Smooth muscle cell (in vitro differentiated cells): Measurements from ENCODE around the gene MACROH2A2. TPM values are rescaled to one million over a fixed set of nuclear protein-coding genes. Genes with fewer than 3 reads are reported as not detected.
"Not testable (repeated sequence)": the region's sequence is repeated elsewhere in the genome, so short reads cannot be mapped to it uniquely, and the experiment has no call there.

Experiments used
- DNase-seq: peaks from one replicate; lab custom pipeline; 2025; ENCODE audit not compliant: unreplicated experiment; lab: John Stamatoyannopoulos, UW
- H2AFZ ChIP-seq: fragments of 200-600 bp; sonication (generic); 2 replicates; pipeline ENCODE4 v1.6.0; 2016; ENCODE audit warnings: antibody characterized with exemption, low read depth, mild to moderate bottlenecking
- H3F3A ChIP-seq: fragments of 200-600 bp; sonication (generic); 2 replicates; pipeline ENCODE4 v1.6.0; 2017; ENCODE audit warnings: antibody characterized with exemption, low read depth
- H3K27ac ChIP-seq: fragments of 200-600 bp; sonication (generic); 2 replicates; pipeline ENCODE4 v1.5.1; 2016; ENCODE audit warnings: low read depth, mild to moderate bottlenecking
- H3K27me3 ChIP-seq: fragments of 200-600 bp; sonication (generic); 2 replicates; pipeline ENCODE4 v1.6.1; 2016; ENCODE audit warnings: low read depth, mild to moderate bottlenecking
- H3K36me3 ChIP-seq: fragments of 200-600 bp; sonication (generic); 2 replicates; pipeline ENCODE4 v1.5.1; 2016; ENCODE audit warnings: low read depth
- H3K4me1 ChIP-seq: fragments of 200-600 bp; sonication (generic); 2 replicates; pipeline ENCODE4 v1.5.1; 2016; ENCODE audit warnings: low read depth
- H3K4me2 ChIP-seq: fragments of 200-600 bp; sonication (generic); 2 replicates; pipeline ENCODE4 v1.6.0; 2016; ENCODE audit warnings: mild to moderate bottlenecking
- H3K4me3 ChIP-seq: fragments of 200-600 bp; sonication (generic); 2 replicates; pipeline ENCODE4 v1.5.1; 2016; ENCODE audit warnings: mild to moderate bottlenecking
- H3K79me2 ChIP-seq: fragments of 200-600 bp; sonication (generic); 2 replicates; pipeline ENCODE4 v1.6.0; 2016; ENCODE audit warnings: low read depth, mild to moderate bottlenecking
- H3K9ac ChIP-seq: fragments of 200-600 bp; sonication (generic); 2 replicates; pipeline ENCODE4 v1.6.0; 2016; ENCODE audit warnings: low read depth
- H3K9me3 ChIP-seq: fragments of 200-600 bp; sonication (generic); replicated peaks from 2 replicates; pipeline ENCODE4 v1.5.1; 2016; ENCODE audit warnings: low read depth
- H4K20me1 ChIP-seq: fragments of 200-600 bp; sonication (generic); 2 replicates; pipeline ENCODE4 v1.6.0; 2016; ENCODE audit warnings: low read depth
- WGBS: methylation state at CpG from one replicate; pipeline ENCODE4 v1.1.7; 2016; ENCODE audit warnings: low lambda C conversion rate; 5-methylcytosine and 5-hydroxymethylcytosine counted together
- polyA plus RNA-seq: library from polyadenylated mRNA; unstranded; fragments of >200 nt; fragmentation: Nextera tagmentation; extraction: Ambion mirVana; gene quantifications from 2 replicates; pipeline ENCODE4 v1.2.1, GENCODE V29; 2016
- total RNA-seq: library from RNA; depleted of rRNA; stranded (reverse); fragments of >200 nt; gene quantifications from 2 replicates; pipeline ENCODE4 v1.2.3, GENCODE V29; 2014
- TF ChIP-seq, protein P1 (sequence below): fragments of 200-600 bp; sonication (generic); IDR thresholded peaks from 2 replicates; pipeline ENCODE4 v1.5.1; 2017; ENCODE audit warnings: borderline replicate concordance, mild to moderate bottlenecking, antibody characterized with exemption; ENCODE audit not compliant: insufficient read depth, poor library complexity, severe bottlenecking

Gene MACROH2A2
- total and polyA plus RNA-seq, 2 experiments from 2014 or later: 13.4 to 14.0 TPM

- TF ChIP-seq, protein P1, sequence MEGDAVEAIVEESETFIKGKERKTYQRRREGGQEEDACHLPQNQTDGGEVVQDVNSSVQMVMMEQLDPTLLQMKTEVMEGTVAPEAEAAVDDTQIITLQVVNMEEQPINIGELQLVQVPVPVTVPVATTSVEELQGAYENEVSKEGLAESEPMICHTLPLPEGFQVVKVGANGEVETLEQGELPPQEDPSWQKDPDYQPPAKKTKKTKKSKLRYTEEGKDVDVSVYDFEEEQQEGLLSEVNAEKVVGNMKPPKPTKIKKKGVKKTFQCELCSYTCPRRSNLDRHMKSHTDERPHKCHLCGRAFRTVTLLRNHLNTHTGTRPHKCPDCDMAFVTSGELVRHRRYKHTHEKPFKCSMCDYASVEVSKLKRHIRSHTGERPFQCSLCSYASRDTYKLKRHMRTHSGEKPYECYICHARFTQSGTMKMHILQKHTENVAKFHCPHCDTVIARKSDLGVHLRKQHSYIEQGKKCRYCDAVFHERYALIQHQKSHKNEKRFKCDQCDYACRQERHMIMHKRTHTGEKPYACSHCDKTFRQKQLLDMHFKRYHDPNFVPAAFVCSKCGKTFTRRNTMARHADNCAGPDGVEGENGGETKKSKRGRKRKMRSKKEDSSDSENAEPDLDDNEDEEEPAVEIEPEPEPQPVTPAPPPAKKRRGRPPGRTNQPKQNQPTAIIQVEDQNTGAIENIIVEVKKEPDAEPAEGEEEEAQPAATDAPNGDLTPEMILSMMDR: no peak
- Histone ChIP-seq H3K27me3 (no peaks in the 10 kb centered on the region), H3K79me2 (no peaks in the 10 kb centered on the region), H3K36me3 (no peaks in the 10 kb centered on the region), H3K9ac (no peak overlapping the region), H3F3A (no peaks in the 10 kb centered on the region), H3K27ac (no peak overlapping the region), H4K20me1 (no peaks in the 10 kb centered on the region), H3K4me2 (no peak overlapping the region), H3K4me1 (no peaks in the 10 kb centered on the region), H3K9me3 (no peaks in the 10 kb centered on the region), H2AFZ (no peak overlapping the region), H3K4me3 (no peak overlapping the region)
- DNase-seq: no peak
- 92% methylated on average over 6 of the region's 6 CpGs for WGBS
Measured at GRCh38 chr10:70120417-70120816, 67.8 kb downstream of the MACROH2A2 start.

DNA sequence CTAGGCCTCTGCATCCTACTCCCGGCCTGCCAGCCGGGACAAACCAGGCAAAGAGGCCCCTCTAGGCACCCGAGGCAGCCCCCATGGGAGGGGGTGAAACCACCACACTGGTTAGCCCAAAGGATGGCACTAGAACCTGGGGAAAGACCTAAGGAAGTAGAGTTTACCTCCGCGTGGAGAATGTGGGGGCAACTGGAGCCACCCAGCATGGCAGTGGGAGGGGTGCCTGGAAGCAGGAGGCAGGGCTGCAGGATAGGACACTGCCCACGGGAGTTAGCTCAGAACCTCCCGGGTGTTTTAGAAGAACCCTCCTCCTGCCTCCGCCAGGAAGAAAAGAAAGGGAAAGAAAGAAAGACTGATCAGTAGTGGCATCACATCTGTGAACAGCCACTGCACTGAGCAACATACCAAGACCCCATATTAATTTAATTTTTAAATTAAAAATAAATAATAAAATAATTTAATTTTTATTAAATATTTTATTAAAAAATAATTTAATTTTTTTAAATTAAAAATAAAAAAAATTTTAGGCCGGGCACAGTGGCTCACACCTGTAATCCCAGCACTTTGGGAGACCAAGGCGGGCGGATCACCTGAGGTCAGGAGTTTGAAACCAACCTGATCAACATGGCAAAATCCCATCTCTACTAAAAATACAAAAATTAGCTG lies 68.8 kb downstream of the MACROH2A2 start:
- H3K4me3 ChIP-seq: no peak overlapping the region
- TF ChIP-seq, protein P1: no peak
- H3F3A ChIP-seq: no peaks in the 10 kb centered on the region
- 96% methylated on average over 11 of the region's 11 CpGs for WGBS
- H3K27ac ChIP-seq: no peak overlapping the region
- H3K4me1 ChIP-seq: no peaks in the 10 kb centered on the region
- no peaks in the 10 kb centered on the region for H3K36me3 ChIP-seq
- H2AFZ ChIP-seq: no peak overlapping the region
- H3K9me3 ChIP-seq: no peaks in the 10 kb centered on the region
- H3K4me2 ChIP-seq: no peak overlapping the region
- H3K79me2 ChIP-seq: no peaks in the 10 kb centered on the region
- no peak for DNase-seq
- H3K27me3 ChIP-seq: no peaks in the 10 kb centered on the region
- H3K9ac ChIP-seq: no peak overlapping the region
- H4K20me1 ChIP-seq: no peaks in the 10 kb centered on the region

DNA sequence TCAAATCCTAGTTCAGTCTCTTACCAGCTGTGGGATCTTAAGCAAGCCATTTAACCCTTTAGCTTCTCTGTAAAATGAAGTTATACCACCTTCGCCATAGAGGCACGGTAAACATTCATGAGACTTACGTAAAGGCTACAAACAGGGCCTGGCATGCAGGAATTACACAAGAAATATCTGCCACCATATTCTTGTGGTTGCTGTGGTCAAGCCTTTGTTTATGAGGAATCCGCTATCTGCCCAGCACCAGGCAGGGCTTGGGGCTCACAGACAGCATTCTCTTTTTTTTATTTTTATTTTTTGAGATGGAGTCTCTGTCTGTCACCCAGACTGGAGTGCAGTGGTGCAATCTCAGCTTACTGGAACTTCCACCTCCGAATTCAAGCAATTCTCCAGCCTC lies 70.1 kb downstream of the MACROH2A2 start:
- Histone ChIP-seq H3K27ac (no peak overlapping the region), H2AFZ (no peak overlapping the region), H3K36me3 (no peaks in the 10 kb centered on the region), H3K27me3 (no peaks in the 10 kb centered on the region), H4K20me1 (no peaks in the 10 kb centered on the region), H3F3A (no peaks in the 10 kb centered on the region), H3K79me2 (no peaks in the 10 kb centered on the region), H3K4me3 (no peak overlapping the region), H3K9ac (no peak overlapping the region), H3K9me3 (no peaks in the 10 kb centered on the region), H3K4me1 (no peaks in the 10 kb centered on the region), H3K4me2 (no peak overlapping the region)
- 88% methylated on average over 5 of the region's 5 CpGs for WGBS
- DNase-seq: no peak
- TF ChIP-seq, protein P1: no peak

GRCh38 chr10:70123166-70123565 lies 70.5 kb downstream of the MACROH2A2 start:
- not testable (repeated sequence) for H3K27me3 ChIP-seq, H3K9me3 ChIP-seq, H2AFZ ChIP-seq, H3F3A ChIP-seq, H3K4me3 ChIP-seq, H3K27ac ChIP-seq, H4K20me1 ChIP-seq, H3K9ac ChIP-seq, H3K4me2 ChIP-seq, H3K36me3 ChIP-seq, H3K79me2 ChIP-seq, H3K4me1 ChIP-seq, DNase-seq
- WGBS: 98% methylated on average over 9 of the region's 9 CpGs
